ENCODE measurements around the gene RAB4A.
A peak's percentile ranks its signal among the peaks of the same experiment; 100 is the strongest.

The RAB4A gene

GRCh38 chr1:229334269-229334668, 63.4 kb downstream of the RAB4A start:
- DNase-seq (ENCODE audit: low read depth in 2 of 2, low spot score in 1 of 2) = no peak

GRCh38 chr1:229334716-229335115, 63.8 kb downstream of the RAB4A start:
- no peak for DNase-seq (ENCODE audit: low read depth in 2 of 2, low spot score in 1 of 2)

- no peak for DNase-seq (ENCODE audit: low read depth in 2 of 2, low spot score in 1 of 2)
Measured at GRCh38 chr1:229336345-229336744, 65.4 kb downstream of the RAB4A start.

GRCh38 chr1:229339086-229339485, 68.2 kb downstream of the RAB4A start:
- DNase-seq (ENCODE audit: low read depth in 2 of 2, low spot score in 1 of 2) = no peak

GRCh38 chr1:229339520-229339919, 68.6 kb downstream of the RAB4A start:
- DNase-seq (ENCODE audit: low read depth in 2 of 2, low spot score in 1 of 2) = no peak

GRCh38 chr1:229340496-229340895, 69.6 kb downstream of the RAB4A start:
- no peak for DNase-seq (ENCODE audit: low read depth in 2 of 2, low spot score in 1 of 2)

- DNase-seq (ENCODE audit: low read depth in 2 of 2, low spot score in 1 of 2) = peak; percentile 45 to 63
Measured at GRCh38 chr1:229341774-229342655, 71.1 kb downstream of the RAB4A start.

- peak in 1 of 2 donors; percentile 20 for DNase-seq (ENCODE audit: low read depth in 2 of 2, low spot score in 1 of 2)
Measured at GRCh38 chr1:229342656-229343569, 72.0 kb downstream of the RAB4A start, which contains the start of gene CCSAP. Gene CCSAP, minus strand, starts transcription at chr1:229343047. Its CDS starts 582 bp downstream, at chr1:229342465.

- no peak for DNase-seq (ENCODE audit: low read depth in 2 of 2, low spot score in 1 of 2)
Measured at GRCh38 chr1:229344139-229344538, 73.2 kb downstream of the RAB4A start.

GRCh38 chr1:229344937-229345684, 74.2 kb downstream of the RAB4A start:
- no peak for DNase-seq (ENCODE audit: low read depth in 2 of 2, low spot score in 1 of 2)

GRCh38 chr1:229347528-229347927, 76.6 kb downstream of the RAB4A start:
- DNase-seq (ENCODE audit: low read depth in 2 of 2, low spot score in 1 of 2) = no peak

GRCh38 chr1:229349463-229350385, 78.8 kb downstream of the RAB4A start:
- DNase-seq (ENCODE audit: low read depth in 2 of 2, low spot score in 1 of 2) = no peak

GRCh38 chr1:229352975-229353374, 82.1 kb downstream of the RAB4A start:
- DNase-seq (ENCODE audit: low read depth in 2 of 2, low spot score in 1 of 2) = no peak

GRCh38 chr1:229354226-229354625, 83.3 kb downstream of the RAB4A start:
- DNase-seq (ENCODE audit: low read depth in 2 of 2, low spot score in 1 of 2) = no peak
